HCT116 (cell line): Measurements from ENCODE around the gene KNTC1. TPM values are rescaled to one million over a fixed set of nuclear protein-coding genes. Genes with fewer than 3 reads are reported as not detected.

Experiments used
- ATAC-seq: fragments of 200-7000 bp; cut with Tn5 transposase; 2 replicates; pipeline ENCODE4 v1.9.1; 2020; ENCODE audit warnings: mild to moderate bottlenecking, moderate library complexity
- BruUV-seq: library from RNA; stranded (reverse); fragments of 400-500 nt; replicated peaks from 2 replicates; lab custom pipeline; 2021; lab: Mats Ljungman, UMichigan
- CTCF ChIA-PET: fragments of 300-600 bp; sonication (Branson Sonifier 250); formaldehyde crosslinking; loops from one replicate; lab custom pipeline; 2021; ENCODE audit warnings: antibody characterized with exemption; lab: Charles Lee
- POLR2A ChIA-PET: fragments of 300-600, 350-600 bp; sonication (Branson Sonifier 250); formaldehyde crosslinking; loops from one replicate; lab custom pipeline; 2021; ENCODE audit warnings: antibody characterized with exemption; lab: Charles Lee
- RAD21 ChIA-PET, 2 experiments: fragments of 300-600 bp; sonication (Branson Sonifier 250); formaldehyde crosslinking; loops; one replicate each; lab custom pipeline; 2023; ENCODE audit warnings: low total read pairs in 2 of 2; ENCODE audit not compliant: uncharacterized antibody in 2 of 2, unreplicated experiment in 2 of 2, low non-redundant PET in 1 of 2; lab: Charles Lee
- DNase-seq: peaks from one replicate; pipeline ENCODE4 v3.0.0-alpha.2; 2010; ENCODE audit warnings: low read depth, low spot score
- H2AFZ ChIP-seq: fragments of 200-600 bp; shearing (Covaris generic), sonication (generic); 2 replicates; pipeline ENCODE4 v1.6.1; 2017; ENCODE audit warnings: low read depth, mixed run types, mixed read lengths, antibody characterized with exemption, low read length; ENCODE audit not compliant: poor library complexity, severe bottlenecking
- H3K27ac ChIP-seq: 2 replicates; pipeline ENCODE4 v1.5.1; 2012; ENCODE audit warnings: low read depth, low read length
- H3K27me3 ChIP-seq: fragments of 200-600 bp; sonication (generic); 2 replicates; pipeline ENCODE4 v1.6.1; 2016; ENCODE audit warnings: mixed run types, low read length, mixed read lengths; ENCODE audit not compliant: insufficient read depth
- H3K36me3 ChIP-seq, 2 experiments: fragments of 200-500 bp in 1 of 2; fragments of 200-600 bp in 1 of 2; sonication (Bioruptor generic) in 1 of 2; sonication (generic) in 1 of 2; 2 replicates each; pipeline versions ENCODE4 v1.5.1 to v1.6.1; 2014 to 2016; ENCODE audit warnings: low read length in 2 of 2, inconsistent platforms in 1 of 2, mixed read lengths in 1 of 2, mixed run types in 1 of 2; ENCODE audit not compliant: insufficient read depth in 2 of 2, control insufficient read depth in 1 of 2
- H3K4me1 ChIP-seq, 2 experiments: fragments of 200-600 bp in 1 of 2; sonication (generic) in 1 of 2; 2 replicates each; pipeline versions ENCODE4 v1.5.1 to v1.6.1; 2012 to 2017; ENCODE audit warnings: low read length in 2 of 2, inconsistent platforms in 1 of 2, mild to moderate bottlenecking in 1 of 2, mixed read lengths in 1 of 2, mixed run types in 1 of 2, moderate library complexity in 1 of 2; ENCODE audit not compliant: insufficient read depth in 2 of 2, control insufficient read depth in 1 of 2
- H3K4me2 ChIP-seq: fragments of 200-600 bp; sonication (generic); 2 replicates; pipeline ENCODE4 v1.6.1; 2017; ENCODE audit warnings: mixed run types, low read length, mixed read lengths
- H3K4me3 ChIP-seq, 2 experiments: fragments of 200-600 bp in 1 of 2; sonication (generic) in 1 of 2; replicated peaks in 1 of 2; 2 replicates each; pipeline ENCODE4 v1.5.1; 2011 to 2016; ENCODE audit warnings: low read length in 2 of 2, control low read depth in 1 of 2, low read depth in 1 of 2, mild to moderate bottlenecking in 1 of 2, mixed read lengths in 1 of 2, mixed run types in 1 of 2
- H3K79me2 ChIP-seq: fragments of 200-600 bp; sonication (generic); 2 replicates; pipeline ENCODE4 v1.6.1; 2017; ENCODE audit warnings: mild to moderate bottlenecking, mixed run types, low read length, moderate library complexity, mixed read lengths; ENCODE audit not compliant: insufficient read depth
- H3K9ac ChIP-seq: fragments of 200-600 bp; sonication (generic); 2 replicates; pipeline ENCODE4 v1.6.1; 2016; ENCODE audit warnings: low read length, mixed read lengths
- H3K9me2 ChIP-seq: fragments of 200-600 bp; sonication (generic), shearing (Covaris generic); 2 replicates; pipeline ENCODE4 v1.6.1; 2017; ENCODE audit warnings: mixed run types, mild to moderate bottlenecking, moderate library complexity; ENCODE audit not compliant: insufficient read depth
- H3K9me3 ChIP-seq, 2 experiments: fragments of 200-500 bp in 1 of 2; fragments of 200-600 bp in 1 of 2; sonication (Bioruptor generic) in 1 of 2; sonication (generic) in 1 of 2; 2 replicates each; pipeline ENCODE4 v1.6.1; 2014 to 2017; ENCODE audit warnings: low read length in 2 of 2, mixed read lengths in 2 of 2, inconsistent platforms in 1 of 2, low read depth in 1 of 2, mild to moderate bottlenecking in 1 of 2, mixed run types in 1 of 2, moderate library complexity in 1 of 2; ENCODE audit not compliant: control insufficient read depth in 1 of 2, insufficient read depth in 1 of 2
- H4K20me1 ChIP-seq: fragments of 200-600 bp; sonication (generic), shearing (Covaris generic); 2 replicates; pipeline ENCODE4 v1.6.1; 2017; ENCODE audit warnings: mixed run types, mild to moderate bottlenecking, moderate library complexity; ENCODE audit not compliant: insufficient read depth
- CBX3 ChIP-seq: IDR thresholded peaks from 2 replicates; pipeline ENCODE4 v1.6.1; 2012; ENCODE audit warnings: low read depth
- CEBPB ChIP-seq: IDR thresholded peaks from 2 replicates; pipeline ENCODE4 v1.6.1; 2012; ENCODE audit warnings: low read depth
- EGR1 ChIP-seq: IDR thresholded peaks from 2 replicates; pipeline ENCODE4 v1.6.1; 2012; ENCODE audit warnings: low read depth
- EZH2 ChIP-seq: fragments of 200-600 bp; sonication (generic); IDR thresholded peaks from 2 replicates; pipeline ENCODE4 v1.6.1; 2017; ENCODE audit warnings: antibody characterized with exemption, mixed run types
- EZH2phosphoT487 ChIP-seq: fragments of 200-600 bp; IDR thresholded peaks from 2 replicates; pipeline ENCODE4 v1.6.1; 2018; ENCODE audit warnings: antibody characterized with exemption, borderline replicate concordance
- FOSL1 ChIP-seq: IDR thresholded peaks from 2 replicates; pipeline ENCODE4 v1.6.1; 2012; ENCODE audit warnings: low read depth
- POLR2A ChIP-seq: IDR thresholded peaks from 2 replicates; pipeline ENCODE4 v1.7.0; 2011; ENCODE audit warnings: borderline replicate concordance; ENCODE audit not compliant: insufficient read depth, insufficient read length; ENCODE audit errors: extremely low read depth
- POLR2AphosphoS5 ChIP-seq: IDR thresholded peaks from 2 replicates; pipeline ENCODE4 v1.6.1; 2011; ENCODE audit warnings: mild to moderate bottlenecking, low read depth, low read length, moderate library complexity
- RAD21 ChIP-seq: IDR thresholded peaks from 2 replicates; pipeline ENCODE4 v1.6.1; 2012; ENCODE audit warnings: low read depth, mild to moderate bottlenecking
- SP1 ChIP-seq: IDR thresholded peaks from 2 replicates; pipeline ENCODE4 v1.6.1; 2012; ENCODE audit warnings: low read depth
- SRF ChIP-seq: IDR thresholded peaks from 2 replicates; pipeline ENCODE4 v1.6.1; 2012; ENCODE audit warnings: low read depth
- ZFX ChIP-seq: fragments of 450-650 bp; IDR thresholded peaks from 2 replicates; pipeline ENCODE4 v1.6.1; 2017
- ZNF274 ChIP-seq: fragments of 200-500 bp; sonication (Bioruptor generic); IDR thresholded peaks from 2 replicates; pipeline ENCODE4 v1.6.1; 2014; ENCODE audit warnings: mild to moderate bottlenecking, low read depth, low read length, inconsistent platforms
- intact Hi-C: fragments of 100-400 bp; cut with micrococcal nuclease; formaldehyde crosslinking; loops from 2 replicates; pipeline ENCODE4 v1.10.0; 2022
- total RNA-seq: library from RNA; stranded (reverse); gene quantifications from one replicate; pipeline ENCODE4 v1.2.1, GENCODE V29; 2021; ENCODE audit not compliant: unreplicated experiment
- TF ChIP-seq, protein P1 (sequence below), 3 experiments: fragments of 200-600 bp in 1 of 3; sonication (generic) in 1 of 3; IDR thresholded peaks in 2 of 3; conservative IDR thresholded peaks in 1 of 3; 2 replicates each; pipeline ENCODE4 v1.5.1; 2012 to 2017; ENCODE audit warnings: low read depth in 2 of 3, low read length in 2 of 3, antibody characterized with exemption in 1 of 3, borderline replicate concordance in 1 of 3, control low read depth in 1 of 3, mild to moderate bottlenecking in 1 of 3, mixed read lengths in 1 of 3, mixed run types in 1 of 3, moderate library complexity in 1 of 3; ENCODE audit not compliant: insufficient read depth in 1 of 3
- TF ChIP-seq, protein P2 (sequence below): IDR thresholded peaks from 2 replicates; pipeline ENCODE4 v1.6.1; 2012; ENCODE audit warnings: low read depth
- TF ChIP-seq, protein P3 (sequence below): IDR thresholded peaks from 2 replicates; pipeline ENCODE4 v1.6.1; 2012
- TF ChIP-seq, protein P4 (sequence below): IDR thresholded peaks from 2 replicates; pipeline ENCODE4 v1.6.1; 2011; ENCODE audit warnings: mild to moderate bottlenecking, low read length, moderate library complexity; ENCODE audit not compliant: insufficient replicate concordance; ENCODE audit errors: extremely low read depth
- TF ChIP-seq, protein P5 (sequence below): IDR thresholded peaks from 2 replicates; pipeline ENCODE4 v1.6.1; 2012

Gene KNTC1
- total RNA-seq, 1 experiment from 2014 or later: 70.2 TPM

DNA sequence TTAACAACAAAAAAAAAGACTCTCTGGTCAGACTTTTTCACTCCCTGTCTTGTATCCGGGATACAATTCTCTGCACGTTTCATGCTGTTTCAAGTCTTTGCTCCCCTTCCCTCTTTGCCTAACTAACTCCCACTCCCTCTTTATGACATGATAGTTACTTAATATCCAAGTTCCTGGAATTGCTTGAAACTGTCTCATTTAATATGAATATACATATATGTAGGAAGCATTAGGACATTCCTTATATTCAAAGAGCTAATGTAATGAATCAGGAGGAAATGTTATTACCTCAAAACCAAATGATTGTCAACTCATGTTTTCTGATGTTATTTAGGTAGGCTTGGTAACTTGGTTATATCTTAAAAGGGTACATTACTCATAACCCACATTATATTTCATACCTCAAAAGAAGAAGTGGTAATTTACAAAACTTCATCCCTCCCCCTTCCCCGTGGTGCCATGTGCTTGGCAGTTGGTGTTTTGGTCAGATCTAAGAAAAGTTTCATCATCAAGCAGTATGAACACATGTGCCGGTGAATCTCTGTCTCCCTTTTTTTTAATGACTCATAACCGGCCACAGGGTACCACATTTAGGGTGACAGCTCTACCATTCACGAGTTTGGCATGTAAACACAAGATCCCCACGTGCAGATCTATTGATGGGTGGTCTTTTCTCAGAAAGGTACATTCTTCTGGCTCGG is 119.6 kb downstream of the KNTC1 start:
- Histone ChIP-seq H3K4me1 (peaks cover 0 to 6% of the 10 kb centered on the region in 2 experiments; a peak in 1 of 4 replicates), H3K4me2 (no peak overlapping the region)
- TF ChIP-seq, protein P1, sequence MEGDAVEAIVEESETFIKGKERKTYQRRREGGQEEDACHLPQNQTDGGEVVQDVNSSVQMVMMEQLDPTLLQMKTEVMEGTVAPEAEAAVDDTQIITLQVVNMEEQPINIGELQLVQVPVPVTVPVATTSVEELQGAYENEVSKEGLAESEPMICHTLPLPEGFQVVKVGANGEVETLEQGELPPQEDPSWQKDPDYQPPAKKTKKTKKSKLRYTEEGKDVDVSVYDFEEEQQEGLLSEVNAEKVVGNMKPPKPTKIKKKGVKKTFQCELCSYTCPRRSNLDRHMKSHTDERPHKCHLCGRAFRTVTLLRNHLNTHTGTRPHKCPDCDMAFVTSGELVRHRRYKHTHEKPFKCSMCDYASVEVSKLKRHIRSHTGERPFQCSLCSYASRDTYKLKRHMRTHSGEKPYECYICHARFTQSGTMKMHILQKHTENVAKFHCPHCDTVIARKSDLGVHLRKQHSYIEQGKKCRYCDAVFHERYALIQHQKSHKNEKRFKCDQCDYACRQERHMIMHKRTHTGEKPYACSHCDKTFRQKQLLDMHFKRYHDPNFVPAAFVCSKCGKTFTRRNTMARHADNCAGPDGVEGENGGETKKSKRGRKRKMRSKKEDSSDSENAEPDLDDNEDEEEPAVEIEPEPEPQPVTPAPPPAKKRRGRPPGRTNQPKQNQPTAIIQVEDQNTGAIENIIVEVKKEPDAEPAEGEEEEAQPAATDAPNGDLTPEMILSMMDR (IDR thresholded peaks at IDR 0.05 in 2 of 3, conservative IDR thresholded peaks at IDR 0.05 in 1 of 3; ENCODE audit: borderline replicate concordance in 1 of 3, insufficient read depth in 1 of 3, low read depth in 2 of 3, low read length in 2 of 3): no peak
- TF ChIP-seq, protein P2, sequence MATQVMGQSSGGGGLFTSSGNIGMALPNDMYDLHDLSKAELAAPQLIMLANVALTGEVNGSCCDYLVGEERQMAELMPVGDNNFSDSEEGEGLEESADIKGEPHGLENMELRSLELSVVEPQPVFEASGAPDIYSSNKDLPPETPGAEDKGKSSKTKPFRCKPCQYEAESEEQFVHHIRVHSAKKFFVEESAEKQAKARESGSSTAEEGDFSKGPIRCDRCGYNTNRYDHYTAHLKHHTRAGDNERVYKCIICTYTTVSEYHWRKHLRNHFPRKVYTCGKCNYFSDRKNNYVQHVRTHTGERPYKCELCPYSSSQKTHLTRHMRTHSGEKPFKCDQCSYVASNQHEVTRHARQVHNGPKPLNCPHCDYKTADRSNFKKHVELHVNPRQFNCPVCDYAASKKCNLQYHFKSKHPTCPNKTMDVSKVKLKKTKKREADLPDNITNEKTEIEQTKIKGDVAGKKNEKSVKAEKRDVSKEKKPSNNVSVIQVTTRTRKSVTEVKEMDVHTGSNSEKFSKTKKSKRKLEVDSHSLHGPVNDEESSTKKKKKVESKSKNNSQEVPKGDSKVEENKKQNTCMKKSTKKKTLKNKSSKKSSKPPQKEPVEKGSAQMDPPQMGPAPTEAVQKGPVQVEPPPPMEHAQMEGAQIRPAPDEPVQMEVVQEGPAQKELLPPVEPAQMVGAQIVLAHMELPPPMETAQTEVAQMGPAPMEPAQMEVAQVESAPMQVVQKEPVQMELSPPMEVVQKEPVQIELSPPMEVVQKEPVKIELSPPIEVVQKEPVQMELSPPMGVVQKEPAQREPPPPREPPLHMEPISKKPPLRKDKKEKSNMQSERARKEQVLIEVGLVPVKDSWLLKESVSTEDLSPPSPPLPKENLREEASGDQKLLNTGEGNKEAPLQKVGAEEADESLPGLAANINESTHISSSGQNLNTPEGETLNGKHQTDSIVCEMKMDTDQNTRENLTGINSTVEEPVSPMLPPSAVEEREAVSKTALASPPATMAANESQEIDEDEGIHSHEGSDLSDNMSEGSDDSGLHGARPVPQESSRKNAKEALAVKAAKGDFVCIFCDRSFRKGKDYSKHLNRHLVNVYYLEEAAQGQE: no peak
- TF ChIP-seq, protein P3, sequence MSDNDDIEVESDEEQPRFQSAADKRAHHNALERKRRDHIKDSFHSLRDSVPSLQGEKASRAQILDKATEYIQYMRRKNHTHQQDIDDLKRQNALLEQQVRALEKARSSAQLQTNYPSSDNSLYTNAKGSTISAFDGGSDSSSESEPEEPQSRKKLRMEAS: no peak; the same call in 1 of the 2 replicates
- TF ChIP-seq SP1: no peak
- TF ChIP-seq FOSL1: no peak
- no peak for TF ChIP-seq POLR2AphosphoS5
- TF ChIP-seq, protein P4, sequence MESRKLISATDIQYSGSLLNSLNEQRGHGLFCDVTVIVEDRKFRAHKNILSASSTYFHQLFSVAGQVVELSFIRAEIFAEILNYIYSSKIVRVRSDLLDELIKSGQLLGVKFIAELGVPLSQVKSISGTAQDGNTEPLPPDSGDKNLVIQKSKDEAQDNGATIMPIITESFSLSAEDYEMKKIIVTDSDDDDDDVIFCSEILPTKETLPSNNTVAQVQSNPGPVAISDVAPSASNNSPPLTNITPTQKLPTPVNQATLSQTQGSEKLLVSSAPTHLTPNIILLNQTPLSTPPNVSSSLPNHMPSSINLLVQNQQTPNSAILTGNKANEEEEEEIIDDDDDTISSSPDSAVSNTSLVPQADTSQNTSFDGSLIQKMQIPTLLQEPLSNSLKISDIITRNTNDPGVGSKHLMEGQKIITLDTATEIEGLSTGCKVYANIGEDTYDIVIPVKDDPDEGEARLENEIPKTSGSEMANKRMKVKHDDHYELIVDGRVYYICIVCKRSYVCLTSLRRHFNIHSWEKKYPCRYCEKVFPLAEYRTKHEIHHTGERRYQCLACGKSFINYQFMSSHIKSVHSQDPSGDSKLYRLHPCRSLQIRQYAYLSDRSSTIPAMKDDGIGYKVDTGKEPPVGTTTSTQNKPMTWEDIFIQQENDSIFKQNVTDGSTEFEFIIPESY: no peak
- no peak for TF ChIP-seq POLR2A
- no peak for TF ChIP-seq SRF
- TF ChIP-seq EZH2phosphoT487: no peak
- TF ChIP-seq EGR1: no peak
- no peak for TF ChIP-seq CBX3
- no peak for TF ChIP-seq CEBPB
- TF ChIP-seq ZFX: no peak
- TF ChIP-seq, protein P5, sequence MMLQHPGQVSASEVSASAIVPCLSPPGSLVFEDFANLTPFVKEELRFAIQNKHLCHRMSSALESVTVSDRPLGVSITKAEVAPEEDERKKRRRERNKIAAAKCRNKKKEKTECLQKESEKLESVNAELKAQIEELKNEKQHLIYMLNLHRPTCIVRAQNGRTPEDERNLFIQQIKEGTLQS: no peak
- TF ChIP-seq ZNF274: no peak
- TF ChIP-seq RAD21: no peak
- no peak for TF ChIP-seq EZH2
- TF ChIP-seq, all 23 proteins: peak for 0
- Histone ChIP-seq H3K36me3 (no peaks in the 10 kb centered on the region), H3K9me3 (no peaks in the 10 kb centered on the region), H4K20me1 (no peaks in the 10 kb centered on the region), H3K27ac (no peak overlapping the region), H3K4me3 (no peak overlapping the region), H3K27me3 (no peaks in the 10 kb centered on the region), H3K79me2 (no peaks in the 10 kb centered on the region), H3K9me2 (no peaks in the 10 kb centered on the region), H2AFZ (no peak overlapping the region), H3K9ac (no peak overlapping the region)
- ATAC-seq (no peak), DNase-seq (no peak)
- RAD21 ChIA-PET: no interaction called here
- POLR2A ChIA-PET: no interaction called here
- CTCF ChIA-PET: no interaction called here
- intact Hi-C loops: no loop called here
- no TSS peak for BruUV-seq
